ENCODE data around the gene ZNF81. TPM values are rescaled to one million over a fixed set of nuclear protein-coding genes. Genes with fewer than 3 reads are reported as not detected.
"Not testable (repeated sequence)": the region's sequence is repeated elsewhere in the genome, so short reads cannot be mapped to it uniquely, and the experiment has no call there.

Gene ZNF81
- total RNA-seq, 1 donor from 2014 or later: 10.3 TPM

DNA sequence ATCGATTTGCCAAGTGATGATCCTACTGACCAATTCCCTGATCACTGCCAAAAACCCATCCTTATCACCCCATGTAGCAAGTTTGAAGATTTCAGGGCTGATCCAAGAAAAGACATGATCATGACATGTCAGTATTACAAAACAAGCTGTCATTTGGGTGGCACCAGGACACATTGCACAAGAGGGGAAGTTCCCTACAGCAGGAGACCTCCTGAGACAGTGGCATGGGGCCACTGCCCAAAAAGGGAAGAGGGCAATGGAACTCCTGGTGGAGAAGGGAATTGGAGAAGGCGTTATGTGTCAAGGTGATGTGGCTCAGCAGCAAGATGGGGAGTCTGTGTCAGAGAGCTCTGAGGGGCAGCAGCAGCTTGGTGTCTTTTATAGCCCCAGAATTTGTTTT lies 123.7 kb downstream of the ZNF81 start:
- ATAC-seq (peak in 1 of 2 donors; percentile 42), DNase-seq (no peak)
- H3K36me3 ChIP-seq: no peaks in the 10 kb centered on the region
- no peak overlapping the region for H3K27ac ChIP-seq
- H3K9me3 ChIP-seq: no peaks in the 10 kb centered on the region
- H3K27me3 ChIP-seq (ENCODE audit: low read depth): no peaks in the 10 kb centered on the region
- no peak overlapping the region for H3K4me3 ChIP-seq
- intact Hi-C loops (cut with DNase I): no loop called here
- no peak for TF ChIP-seq CTCF (IDR thresholded peaks at IDR 0.05)
- no peaks in the 10 kb centered on the region for H3K4me1 ChIP-seq

DNA sequence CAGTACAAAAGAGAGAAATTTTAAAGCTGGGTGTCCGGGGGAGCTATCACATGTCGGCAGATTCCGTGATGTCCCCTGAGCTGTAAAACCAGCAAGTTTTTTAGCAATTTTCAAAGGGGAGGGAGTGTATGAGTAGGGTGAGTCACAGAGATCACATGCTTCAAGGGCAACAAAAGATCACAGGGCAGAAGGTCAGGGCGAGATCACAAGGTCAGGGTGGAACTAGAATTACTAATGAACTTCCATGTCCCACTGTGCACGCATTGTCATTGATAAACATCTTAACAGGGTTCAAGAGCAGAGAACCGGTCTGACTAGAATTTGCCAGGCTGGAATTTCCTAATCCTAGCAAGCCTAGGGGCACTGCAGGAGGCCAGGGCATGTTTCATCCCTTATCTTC lies 125.1 kb downstream of the ZNF81 start:
- DNase-seq; H3K4me3 ChIP-seq; intact Hi-C loops (cut with DNase I); H3K27ac ChIP-seq; H3K9me3 ChIP-seq; ATAC-seq; H3K36me3 ChIP-seq; H3K27me3 ChIP-seq (ENCODE audit: low read depth); H3K4me1 ChIP-seq: not testable (repeated sequence)

GRCh38 chrX:47965526-47965925 lies 128.8 kb downstream of the ZNF81 start:
- H3K4me1 ChIP-seq; H3K27ac ChIP-seq; H3K4me3 ChIP-seq; H3K9me3 ChIP-seq; H3K27me3 ChIP-seq (ENCODE audit: low read depth); DNase-seq; intact Hi-C loops (cut with DNase I); ATAC-seq; H3K36me3 ChIP-seq: not testable (repeated sequence)

Other genes with a start within 250 kb of the ZNF81 start
- 0.44 TPM for gene SYN1, start 217.0 kb upstream of the ZNF81 start, total RNA-seq
- 24.8 TPM for gene CFP, start 207.0 kb upstream of the ZNF81 start, total RNA-seq
- gene ELK1, start 186.3 kb upstream of the ZNF81 start, total RNA-seq: 25.3 TPM
- gene UXT, start 177.7 kb upstream of the ZNF81 start, total RNA-seq: 85.5 TPM
- gene ZNF182, start 167.1 kb downstream of the ZNF81 start, total RNA-seq: 6.5 TPM
- gene SPACA5, start 170.1 kb downstream of the ZNF81 start, total RNA-seq: not detected
- gene ZNF630, start 234.7 kb downstream of the ZNF81 start, total RNA-seq: 4.0 TPM